Renal cortex interstitium (tissue), 11 donors: ENCODE measurements around the gene NPAS3. TPM values are rescaled to one million over a fixed set of nuclear protein-coding genes. Genes with fewer than 3 reads are reported as not detected.

Experiments used
- DNase-seq, 11 donors: peaks; one replicate each; pipeline ENCODE4 v3.0.0-alpha.2; 2013; ENCODE audit warnings: low read depth in 9 of 11, low spot score in 4 of 11; ENCODE audit errors: extremely low read depth in 1 of 11
- polyA plus RNA-seq, 3 donors: library from polyadenylated mRNA; unstranded; fragments of 120-200 nt; gene quantifications; one replicate each; pipeline ENCODE4 v1.2.1, GENCODE V29; 2013; ENCODE audit not compliant: insufficient read length in 3 of 3

The NPAS3 gene
- polyA plus RNA-seq, 3 donors: 6.3 to 8.9 (median 8.7) TPM

DNA sequence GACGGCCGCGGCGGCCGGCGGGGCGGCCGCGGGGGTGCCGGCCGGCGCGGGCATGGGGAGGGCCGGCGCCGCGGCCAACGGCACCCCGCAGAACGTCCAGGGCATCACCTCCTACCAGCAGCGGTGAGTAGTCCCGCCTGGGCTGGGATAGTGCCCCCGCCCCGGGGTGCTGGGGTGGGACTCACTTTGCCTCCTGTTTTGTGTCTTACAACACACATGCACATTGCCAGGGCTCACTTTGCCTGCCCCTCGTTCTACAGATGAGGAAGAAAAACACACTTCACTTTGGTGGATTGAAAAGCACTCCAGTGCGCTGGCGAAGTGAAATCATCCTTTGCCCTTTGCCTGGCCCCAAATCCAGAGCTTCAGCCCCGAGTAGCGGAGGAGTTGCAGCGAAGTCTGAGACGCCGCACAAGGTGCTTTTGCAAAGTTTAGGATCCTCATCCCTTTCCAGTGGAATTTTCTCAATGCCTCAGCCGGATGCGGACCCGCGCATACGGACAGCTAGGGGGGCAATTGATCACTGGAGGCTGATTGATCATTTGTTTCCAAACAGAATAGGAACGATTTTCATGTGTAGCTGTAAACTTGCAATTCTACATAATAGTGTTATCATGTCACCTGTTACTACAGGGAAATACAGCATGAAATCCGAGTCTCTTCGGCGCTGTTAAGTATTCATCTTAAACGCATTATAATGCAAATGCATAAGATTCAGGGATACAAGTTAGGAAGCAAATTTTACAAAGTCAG, 3.6 kb upstream of the NPAS3 start:
- no peak for DNase-seq

GRCh38 chr14:32939254-32940065, 781 bp downstream of the NPAS3 start:
- DNase-seq: peak in 8 of 11 donors; percentile 63 to 81 (median 74)

- DNase-seq: peak in 1 of 11 donors; percentile 8
Measured at GRCh38 chr14:32940066-32940651, 1.5 kb downstream of the NPAS3 start.

DNA sequence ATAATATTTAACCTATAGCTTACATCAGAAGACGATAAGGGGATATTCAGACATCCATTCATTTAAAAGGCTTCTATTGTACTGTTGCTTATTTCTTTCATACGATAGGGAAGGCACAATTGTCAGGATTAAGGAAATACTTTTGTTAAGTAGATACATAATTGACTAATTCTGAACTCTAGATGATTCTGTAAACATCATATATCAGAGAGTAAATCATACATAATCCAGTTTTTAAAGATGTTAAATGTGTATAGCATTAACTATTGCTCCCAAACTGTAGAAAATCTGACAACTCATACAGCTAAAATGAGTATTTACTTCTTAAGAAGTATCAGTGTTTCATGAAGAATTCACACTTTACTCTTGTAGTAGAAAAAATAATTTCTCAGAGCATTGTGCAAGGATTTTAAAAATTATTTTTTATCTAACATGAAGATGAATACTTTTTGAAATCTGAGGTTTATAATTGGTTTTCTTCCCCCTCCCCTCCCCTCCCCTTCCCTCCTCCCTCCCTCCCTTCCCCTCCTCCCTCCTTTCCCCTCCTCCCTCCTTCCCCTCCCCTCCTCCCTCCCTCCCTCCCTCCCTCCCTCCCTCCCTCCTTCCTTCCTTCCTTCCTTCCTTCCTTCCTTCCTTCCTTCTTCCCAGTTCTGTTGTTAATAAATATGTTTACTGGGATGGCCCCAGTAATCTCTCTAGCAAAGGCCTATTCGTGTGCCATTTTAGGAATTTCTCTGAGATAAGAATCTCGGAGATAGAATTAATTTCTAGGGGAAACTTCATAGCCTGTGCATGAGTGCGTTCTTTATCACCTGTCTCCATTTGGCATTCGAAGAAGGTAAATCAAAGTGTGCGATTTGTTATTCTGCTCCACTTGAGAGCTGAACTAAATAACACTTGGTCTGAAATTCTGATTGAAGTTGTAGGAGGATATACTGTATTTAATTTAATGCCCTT, 2.3 kb downstream of the NPAS3 start:
- no peak for DNase-seq

DNA sequence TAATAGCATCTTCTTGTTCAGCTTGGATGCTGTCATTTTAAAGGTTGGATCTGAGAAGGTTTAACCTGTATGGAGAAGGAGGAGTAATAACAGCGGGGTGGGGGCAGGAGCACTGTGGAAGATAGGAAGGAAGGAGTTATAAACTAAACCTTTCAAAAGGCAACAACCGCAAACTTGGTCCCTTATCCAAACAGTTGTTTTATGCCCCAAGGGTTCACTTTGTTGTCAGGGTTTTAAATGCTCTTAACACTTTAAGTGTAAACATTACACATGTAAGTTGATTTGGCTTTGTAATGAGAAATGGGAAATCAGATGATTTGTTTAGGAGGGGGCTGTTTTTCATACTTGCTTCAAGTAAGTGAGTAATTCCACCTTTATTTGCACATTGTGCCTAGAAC, 3.0 kb downstream of the NPAS3 start:
- DNase-seq: no peak

- no peak for DNase-seq
Measured at GRCh38 chr14:32947081-32947480, 8.4 kb downstream of the NPAS3 start.

DNA sequence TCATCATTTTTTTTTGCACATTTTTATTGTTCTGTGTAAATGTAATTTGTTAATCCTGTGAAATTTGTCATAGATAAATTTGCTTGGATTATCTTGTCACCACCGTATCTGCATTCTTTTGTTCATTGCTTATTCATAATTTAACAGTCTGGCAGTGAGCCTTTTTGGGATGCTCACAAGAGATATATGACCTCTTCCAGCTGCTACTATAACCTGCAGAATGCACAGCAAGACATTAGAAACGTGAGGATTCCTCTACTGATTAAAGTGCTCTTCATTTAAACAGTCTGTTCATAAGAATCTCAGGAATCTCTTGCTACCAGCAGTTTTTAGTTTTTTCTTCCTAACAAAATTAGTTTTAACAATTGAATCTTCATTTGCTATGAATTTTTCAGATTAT, 9.1 kb downstream of the NPAS3 start:
- no peak for DNase-seq

GRCh38 chr14:32950584-32950983, 11.9 kb downstream of the NPAS3 start:
- DNase-seq: no peak

- no peak for DNase-seq
Measured at GRCh38 chr14:32967421-32967820, 28.7 kb downstream of the NPAS3 start.

GRCh38 chr14:32968972-32969544, 30.4 kb downstream of the NPAS3 start:
- DNase-seq: no peak

DNA sequence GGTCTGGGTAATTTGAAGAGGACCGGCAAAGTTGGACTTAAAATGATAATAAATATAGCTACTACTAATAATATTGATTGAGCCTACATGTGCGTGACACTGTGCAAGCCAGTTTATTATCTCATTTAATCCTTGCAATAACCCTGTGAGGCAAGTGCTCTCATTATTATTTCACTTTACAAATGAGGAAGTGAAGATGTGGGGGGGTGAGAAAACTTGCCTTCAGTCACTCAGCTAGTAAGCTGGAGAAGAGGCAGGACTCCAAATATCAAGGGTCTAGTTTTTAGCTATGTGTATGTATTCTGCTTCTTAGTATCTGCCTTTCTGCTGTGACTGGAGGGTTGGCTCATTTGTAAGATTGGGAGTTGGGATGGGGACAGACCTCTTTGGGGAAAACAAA, 39.2 kb downstream of the NPAS3 start:
- no peak for DNase-seq

GRCh38 chr14:32978691-32979255, 40.1 kb downstream of the NPAS3 start:
- no peak for DNase-seq

GRCh38 chr14:32980178-32980901, 41.7 kb downstream of the NPAS3 start:
- DNase-seq: no peak

DNA sequence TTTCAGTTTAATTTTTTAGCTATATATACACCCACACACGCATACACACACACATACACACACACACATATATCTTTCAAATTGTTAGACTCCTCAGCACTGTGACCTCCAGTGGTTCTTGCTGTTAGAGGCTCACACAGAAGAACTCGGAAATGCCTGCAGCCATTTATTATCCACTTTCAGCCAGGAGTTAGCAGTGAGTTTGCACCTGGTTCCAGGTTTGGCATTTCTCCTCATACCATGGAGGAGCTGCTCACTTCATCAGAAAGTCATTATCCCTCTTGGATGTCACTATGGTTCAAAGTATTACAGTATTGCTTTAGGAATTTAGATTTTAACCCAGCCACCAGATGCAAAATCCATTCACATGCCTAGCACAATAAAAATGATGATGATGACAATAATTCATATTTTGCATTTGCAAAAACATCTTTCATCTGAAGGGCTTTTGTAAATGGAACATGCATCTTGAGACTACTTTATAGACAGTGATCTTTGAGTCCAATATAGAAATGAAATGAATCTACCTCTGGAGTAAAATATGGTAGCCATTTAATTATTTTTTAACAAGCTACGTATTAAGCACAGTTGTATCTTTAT, 42.3 kb downstream of the NPAS3 start:
- DNase-seq: no peak

DNA sequence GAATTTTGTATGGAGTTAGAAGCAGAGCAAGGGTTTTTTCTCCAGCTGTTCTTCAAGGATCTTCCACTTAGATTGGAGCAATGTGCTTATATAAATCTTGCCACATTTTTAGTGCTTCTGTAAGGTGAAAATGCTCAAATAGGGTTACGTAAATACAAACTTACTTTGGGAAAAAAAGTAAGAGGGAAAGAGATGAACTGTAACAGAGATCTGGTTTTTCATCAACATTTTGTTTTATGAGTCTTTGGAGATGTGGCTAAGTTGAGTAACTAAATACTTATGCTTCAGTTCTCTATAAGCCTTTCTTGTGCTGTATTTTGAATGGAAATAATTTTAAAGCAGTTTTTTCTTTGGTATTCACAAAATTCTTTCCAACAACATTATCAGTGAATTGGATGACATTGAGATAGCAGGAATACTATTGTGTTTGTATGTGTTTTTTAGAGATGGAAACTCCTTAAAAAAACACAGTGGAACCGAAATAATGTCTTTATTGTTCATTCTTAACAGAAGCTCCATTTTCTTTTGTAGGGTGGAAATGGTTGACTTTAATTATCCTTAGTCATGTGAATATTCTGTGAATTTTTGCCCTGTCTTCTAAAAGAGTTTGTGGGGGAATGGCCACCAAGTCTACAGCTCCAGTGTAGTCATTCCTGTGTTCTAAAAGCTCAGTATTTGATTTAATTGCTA, 45.7 kb downstream of the NPAS3 start:
- DNase-seq: no peak

GRCh38 chr14:32985866-32986265, 47.2 kb downstream of the NPAS3 start:
- DNase-seq: no peak
